B cell (primary cell): Measurements from ENCODE around the gene PRKRIP1.

Experiments
- EZH2 ChIP-seq: IDR thresholded peaks from 2 replicates; pipeline ENCODE4 v1.6.1; 2012; ENCODE audit warnings: borderline replicate concordance, low read depth, mild to moderate bottlenecking, moderate library complexity, low read length; ENCODE audit not compliant: insufficient read depth, poor library complexity, severe bottlenecking
- TF ChIP-seq, protein P1 (sequence below): fragments of 200-600 bp; IDR thresholded peaks from one replicate; pipeline ENCODE4 v1.8.0; 2022; ENCODE audit warnings: antibody characterized with exemption, mild to moderate bottlenecking

DNA sequence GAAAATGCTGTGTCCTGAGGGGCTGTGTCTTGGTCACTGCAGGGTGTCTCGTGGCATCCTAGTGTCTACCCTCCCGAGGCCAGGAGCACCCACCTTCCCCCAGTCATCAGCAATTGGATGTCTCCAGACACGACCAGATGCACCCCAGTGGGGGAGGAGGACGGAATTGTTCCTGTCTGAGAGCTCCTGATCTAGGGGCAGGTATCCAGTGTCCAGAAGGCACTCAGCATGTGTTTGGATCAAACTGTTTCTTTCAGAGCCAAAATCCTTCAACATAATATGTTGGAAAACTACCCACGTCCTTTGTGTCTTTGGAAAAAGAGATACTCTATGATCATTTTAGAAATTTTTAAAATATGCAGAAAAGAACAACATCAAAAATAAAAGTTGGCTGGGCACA, 16.9 kb downstream of the PRKRIP1 start:
- TF ChIP-seq, protein P1, sequence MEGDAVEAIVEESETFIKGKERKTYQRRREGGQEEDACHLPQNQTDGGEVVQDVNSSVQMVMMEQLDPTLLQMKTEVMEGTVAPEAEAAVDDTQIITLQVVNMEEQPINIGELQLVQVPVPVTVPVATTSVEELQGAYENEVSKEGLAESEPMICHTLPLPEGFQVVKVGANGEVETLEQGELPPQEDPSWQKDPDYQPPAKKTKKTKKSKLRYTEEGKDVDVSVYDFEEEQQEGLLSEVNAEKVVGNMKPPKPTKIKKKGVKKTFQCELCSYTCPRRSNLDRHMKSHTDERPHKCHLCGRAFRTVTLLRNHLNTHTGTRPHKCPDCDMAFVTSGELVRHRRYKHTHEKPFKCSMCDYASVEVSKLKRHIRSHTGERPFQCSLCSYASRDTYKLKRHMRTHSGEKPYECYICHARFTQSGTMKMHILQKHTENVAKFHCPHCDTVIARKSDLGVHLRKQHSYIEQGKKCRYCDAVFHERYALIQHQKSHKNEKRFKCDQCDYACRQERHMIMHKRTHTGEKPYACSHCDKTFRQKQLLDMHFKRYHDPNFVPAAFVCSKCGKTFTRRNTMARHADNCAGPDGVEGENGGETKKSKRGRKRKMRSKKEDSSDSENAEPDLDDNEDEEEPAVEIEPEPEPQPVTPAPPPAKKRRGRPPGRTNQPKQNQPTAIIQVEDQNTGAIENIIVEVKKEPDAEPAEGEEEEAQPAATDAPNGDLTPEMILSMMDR = no peak
- TF ChIP-seq EZH2 = no peak
